ENCODE measurements around the gene CACNG5.

- TF ChIP-seq POLR2A (IDR thresholded peaks at IDR 0.05) (no peak), CTCF (IDR thresholded peaks at IDR 0.05) (no peak)
Measured at GRCh38 chr17:66809408-66809807, 25.5 kb upstream of the CACNG5 start.
